Natural killer cell treated with Interleukin-12 subunit alpha and Interleukin-12 subunit beta and Interleukin-15 and Interleukin-18, amount 100 ng/mL, for 72 hours (primary cell): ENCODE results near the gene PRDM10. TPM values are rescaled to one million over a fixed set of nuclear protein-coding genes. Genes with fewer than 3 reads are reported as not detected.

ENCODE experiments used
- ATAC-seq, 2 donors: fragments of 150-1000 bp; cut with Tn5 transposase in 1 of 2; sonication (Bioruptor Pico), chemical (Tn5 transposase) in 1 of 2; 2 replicates each; pipeline ENCODE4 v1.10.0; 2021
- DNase-seq: peaks from one replicate; pipeline ENCODE4 v3.0.0; 2022; ENCODE audit warnings: low spot score
- H3K27ac Mint-ChIP-seq, 2 donors: 1 replicate in 1 of 2; 2 replicates in 1 of 2; pipeline ENCODE4 v1.8.0; 2022; ENCODE audit warnings: mixed read lengths in 2 of 2, mild to moderate bottlenecking in 1 of 2, moderate library complexity in 1 of 2
- H3K27me3 Mint-ChIP-seq, 2 donors: 1 replicate in 1 of 2; 2 replicates in 1 of 2; pipeline ENCODE4 v1.8.0; 2022; ENCODE audit warnings: mixed read lengths in 2 of 2
- H3K36me3 Mint-ChIP-seq: one replicate; pipeline ENCODE4 v1.8.0; 2022; ENCODE audit warnings: mixed read lengths
- H3K4me1 Mint-ChIP-seq, 2 donors: 1 replicate in 1 of 2; 2 replicates in 1 of 2; pipeline ENCODE4 v1.8.0; 2022; ENCODE audit warnings: low read depth in 2 of 2, mixed read lengths in 2 of 2, mild to moderate bottlenecking in 1 of 2
- H3K4me3 Mint-ChIP-seq: one replicate; pipeline ENCODE4 v1.8.0; 2022; ENCODE audit warnings: mixed read lengths
- H3K9me3 Mint-ChIP-seq: 2 replicates; pipeline ENCODE4 v1.8.0; 2022; ENCODE audit warnings: mixed read lengths
- total RNA-seq, 2 donors: library from RNA; stranded (reverse); gene quantifications; one replicate each; pipeline ENCODE4 v1.2.3, GENCODE V29; 2022

The PRDM10 gene
- total RNA-seq, 2 donors from 2014 or later, result 14.6 to 18.7 TPM

- DNase-seq, result no peak
- no peak overlapping the region for H3K4me3 Mint-ChIP-seq
- H3K27me3 Mint-ChIP-seq, result no peaks in the 10 kb centered on the region
- ATAC-seq, result no peak
- peaks cover 8% of the 10 kb centered on the region for H3K36me3 Mint-ChIP-seq
- H3K9me3 Mint-ChIP-seq, result no peaks in the 10 kb centered on the region
- no peak overlapping the region for H3K27ac Mint-ChIP-seq
- peaks cover 0 to 2% of the 10 kb centered on the region in 2 donors for H3K4me1 Mint-ChIP-seq
Observed at GRCh38 chr11:129943036-129943435, 59.6 kb downstream of the PRDM10 start.

- Mint-ChIP-seq H3K4me3 (no peak overlapping the region), H3K9me3 (no peaks in the 10 kb centered on the region), H3K36me3 (peaks cover 10% of the 10 kb centered on the region), H3K4me1 (peaks cover 0 to 2% of the 10 kb centered on the region in 2 donors), H3K27me3 (no peaks in the 10 kb centered on the region), H3K27ac (no peak overlapping the region)
- DNase-seq (no peak), ATAC-seq (no peak)
Observed at GRCh38 chr11:129939510-129939909, 63.1 kb downstream of the PRDM10 start.

- ATAC-seq (no peak), DNase-seq (no peak)
- Mint-ChIP-seq H3K4me1 (peaks cover 0 to 2% of the 10 kb centered on the region in 2 donors), H3K27ac (no peak overlapping the region), H3K36me3 (peaks cover 16% of the 10 kb centered on the region), H3K9me3 (no peaks in the 10 kb centered on the region), H3K27me3 (no peaks in the 10 kb centered on the region), H3K4me3 (no peak overlapping the region)
Observed at GRCh38 chr11:129938764-129939163, 63.9 kb downstream of the PRDM10 start.

- DNase-seq (no peak), ATAC-seq (no peak)
- no peaks in the 10 kb centered on the region for H3K9me3 Mint-ChIP-seq
- peaks cover 16% of the 10 kb centered on the region for H3K36me3 Mint-ChIP-seq
- H3K4me1 Mint-ChIP-seq, result peaks cover 0 to 2% of the 10 kb centered on the region in 2 donors
- no peak overlapping the region for H3K4me3 Mint-ChIP-seq
- no peak overlapping the region for H3K27ac Mint-ChIP-seq
- H3K27me3 Mint-ChIP-seq, result no peaks in the 10 kb centered on the region
Observed at GRCh38 chr11:129937592-129938238, 64.9 kb downstream of the PRDM10 start.

- DNase-seq, result no peak
Observed at GRCh38 chr11:129935723-129936122, 66.9 kb downstream of the PRDM10 start.

DNA sequence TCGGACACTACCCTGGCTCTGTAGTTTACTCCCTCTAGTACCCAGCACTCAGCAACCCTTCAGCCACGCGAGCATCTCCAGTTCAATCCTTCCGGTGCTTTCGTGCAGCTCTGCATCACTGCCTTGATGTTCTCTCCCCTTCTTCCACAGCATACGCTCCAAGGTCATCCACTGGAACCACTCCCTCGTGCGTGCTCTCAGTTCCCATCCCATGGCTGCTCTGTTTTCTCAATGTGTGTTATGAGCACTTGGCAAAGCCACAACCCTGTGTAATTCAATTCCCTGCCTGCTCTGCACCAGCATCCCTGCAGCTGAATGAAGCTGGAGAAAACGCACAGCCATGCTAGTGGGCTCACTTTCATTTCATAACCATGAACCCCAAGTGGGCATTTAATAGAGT is 68.7 kb downstream of the PRDM10 start:
- no peak overlapping the region for H3K27ac Mint-ChIP-seq
- ATAC-seq, result no peak

More at GRCh38 chr11:129935723-129936122, 66.9 kb downstream of the PRDM10 start:
- Mint-ChIP-seq H3K4me1 (peaks cover 0 to 2% of the 10 kb centered on the region in 2 donors), H3K36me3 (peaks cover 13% of the 10 kb centered on the region), H3K9me3 (no peaks in the 10 kb centered on the region), H3K27me3 (no peaks in the 10 kb centered on the region), H3K27ac (no peak overlapping the region), H3K4me3 (no peak overlapping the region)
- no peak for ATAC-seq

DNA sequence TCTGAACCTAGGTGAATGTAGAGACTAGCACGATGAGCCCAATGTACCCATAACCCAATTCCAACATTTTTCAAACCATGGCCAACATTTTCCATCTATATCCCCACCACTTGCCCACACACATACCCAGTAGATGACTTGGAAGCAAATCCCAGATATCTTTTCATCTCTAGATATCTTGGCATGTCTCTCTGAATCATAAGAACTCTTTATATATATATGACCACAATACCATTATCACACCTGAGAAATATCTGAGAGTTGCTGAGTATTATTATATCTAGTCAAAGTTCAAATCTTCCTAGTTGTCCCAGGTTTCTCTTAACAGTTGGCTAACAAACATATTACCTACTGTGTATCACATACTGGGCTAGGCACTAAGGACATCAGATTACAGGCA is 69.4 kb downstream of the PRDM10 start:
- Mint-ChIP-seq H3K27ac (no peak overlapping the region), H3K9me3 (no peaks in the 10 kb centered on the region), H3K27me3 (no peaks in the 10 kb centered on the region), H3K4me3 (no peak overlapping the region), H3K4me1 (no peaks in the 10 kb centered on the region), H3K36me3 (peaks cover 16% of the 10 kb centered on the region)
- DNase-seq (no peak), ATAC-seq (no peak)

More for the DNA sequence above, 68.7 kb downstream of the PRDM10 start:
- DNase-seq, result no peak
- peaks cover 0 to 2% of the 10 kb centered on the region in 2 donors for H3K4me1 Mint-ChIP-seq
- H3K36me3 Mint-ChIP-seq, result peaks cover 15% of the 10 kb centered on the region
- no peaks in the 10 kb centered on the region for H3K27me3 Mint-ChIP-seq
- H3K9me3 Mint-ChIP-seq, result no peaks in the 10 kb centered on the region
- H3K4me3 Mint-ChIP-seq, result no peak overlapping the region

- DNase-seq (no peak), ATAC-seq (no peak)
- Mint-ChIP-seq H3K36me3 (peaks cover 15% of the 10 kb centered on the region), H3K4me1 (no peaks in the 10 kb centered on the region), H3K27ac (no peak overlapping the region), H3K4me3 (no peak overlapping the region), H3K27me3 (no peaks in the 10 kb centered on the region), H3K9me3 (no peaks in the 10 kb centered on the region)
Observed at GRCh38 chr11:129932381-129933067, 70.1 kb downstream of the PRDM10 start.

DNA sequence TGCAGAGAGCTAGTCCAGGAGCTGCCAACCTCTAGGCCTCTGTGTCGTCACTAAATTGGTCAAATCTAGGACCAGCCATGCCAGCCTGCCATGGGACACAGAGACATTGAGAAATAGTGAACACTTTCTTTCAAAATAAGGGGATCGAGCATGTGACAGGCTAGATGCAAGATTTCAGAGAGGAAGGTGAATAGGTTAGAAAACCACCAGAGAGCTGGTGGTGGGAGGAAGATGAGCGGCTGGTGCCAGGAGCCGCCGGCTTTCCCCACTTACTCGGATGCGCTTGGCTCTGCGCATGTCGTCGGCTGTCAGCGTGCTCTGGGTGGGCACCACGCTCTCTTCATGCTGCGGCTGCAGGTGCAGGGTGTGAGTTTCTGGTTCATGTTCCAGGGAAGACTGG is 71.9 kb downstream of the PRDM10 start:
- no peaks in the 10 kb centered on the region for H3K9me3 Mint-ChIP-seq
- H3K36me3 Mint-ChIP-seq, result peaks cover 15% of the 10 kb centered on the region
- H3K27ac Mint-ChIP-seq, result no peak overlapping the region
- DNase-seq (no peak), ATAC-seq (no peak)
- no peaks in the 10 kb centered on the region for H3K27me3 Mint-ChIP-seq
- H3K4me3 Mint-ChIP-seq, result no peak overlapping the region
- no peaks in the 10 kb centered on the region for H3K4me1 Mint-ChIP-seq

- H3K36me3 Mint-ChIP-seq, result peaks cover 15% of the 10 kb centered on the region
- no peak overlapping the region for H3K4me3 Mint-ChIP-seq
Observed at GRCh38 chr11:129930296-129930695, 72.3 kb downstream of the PRDM10 start.

DNA sequence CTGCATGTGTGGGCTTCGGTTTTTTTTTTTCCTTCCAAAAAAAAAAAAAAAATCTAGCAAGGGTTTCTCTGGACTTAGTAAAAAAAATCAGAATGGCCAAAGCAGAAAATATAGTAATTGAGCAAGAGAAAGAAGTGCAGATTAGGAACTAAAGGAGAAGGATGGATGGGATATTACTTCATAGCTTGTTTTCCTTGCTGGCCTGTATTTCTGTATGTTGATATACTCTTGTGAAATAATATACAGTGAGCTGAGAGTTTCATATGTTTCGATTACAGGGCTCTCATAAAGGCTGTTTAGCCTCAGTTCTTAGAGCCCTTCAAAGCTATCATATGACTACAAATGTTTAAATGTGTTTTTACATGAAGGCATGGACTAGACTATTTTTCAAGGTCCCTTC is 72.9 kb downstream of the PRDM10 start:
- ATAC-seq, result no peak

More at GRCh38 chr11:129930296-129930695, 72.3 kb downstream of the PRDM10 start:
- Mint-ChIP-seq H3K27ac (no peak overlapping the region), H3K4me1 (no peaks in the 10 kb centered on the region), H3K27me3 (no peaks in the 10 kb centered on the region), H3K9me3 (no peaks in the 10 kb centered on the region)
- no peak for DNase-seq
- no peak for ATAC-seq

DNA sequence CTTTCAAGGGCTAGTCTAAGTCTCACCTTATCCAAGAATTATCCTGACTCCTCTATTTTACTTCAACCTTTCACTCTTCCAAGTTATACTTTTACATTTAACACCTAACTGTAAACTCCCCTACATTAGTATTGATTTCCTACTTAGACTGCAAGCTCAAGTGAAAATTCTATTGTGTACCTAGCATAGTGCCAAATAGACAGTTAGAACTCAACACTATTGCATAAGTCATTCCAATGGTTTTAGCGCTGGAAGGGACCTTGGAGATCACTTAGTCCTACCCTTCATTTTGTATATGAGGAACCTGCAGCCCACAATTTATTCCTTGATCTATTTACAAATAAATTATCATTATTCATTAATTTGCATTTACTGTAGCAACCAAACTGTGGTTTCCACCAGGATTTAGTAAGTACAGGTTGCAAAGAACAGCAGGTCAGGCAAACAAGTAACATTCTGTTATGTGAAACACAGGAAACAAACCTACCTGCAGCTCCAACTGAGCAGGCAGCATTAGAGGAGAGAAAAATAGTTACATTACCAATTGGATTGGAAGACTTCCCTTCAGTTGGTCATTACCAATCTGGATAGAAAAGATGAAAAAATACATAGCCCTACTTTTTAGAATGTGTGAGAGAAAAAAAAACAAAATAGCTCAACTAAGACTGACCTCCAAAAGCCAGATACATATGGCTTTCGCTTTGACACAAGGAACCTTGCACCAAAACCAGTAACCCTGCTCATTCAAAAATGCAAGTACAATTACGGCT is 73.5 kb downstream of the PRDM10 start:
- H3K4me1 Mint-ChIP-seq, result no peaks in the 10 kb centered on the region
- no peaks in the 10 kb centered on the region for H3K9me3 Mint-ChIP-seq
- no peak for ATAC-seq
- H3K36me3 Mint-ChIP-seq, result peaks cover 9% of the 10 kb centered on the region
- no peak overlapping the region for H3K4me3 Mint-ChIP-seq
- H3K27ac Mint-ChIP-seq, result peak overlapping the region in 1 of 2 donors; percentile 34
- DNase-seq, result no peak
- H3K27me3 Mint-ChIP-seq, result no peaks in the 10 kb centered on the region

More for the DNA sequence above, 72.9 kb downstream of the PRDM10 start:
- Mint-ChIP-seq H3K4me1 (no peaks in the 10 kb centered on the region), H3K27ac (no peak overlapping the region), H3K4me3 (no peak overlapping the region), H3K27me3 (no peaks in the 10 kb centered on the region), H3K36me3 (peaks cover 15% of the 10 kb centered on the region), H3K9me3 (no peaks in the 10 kb centered on the region)
- no peak for DNase-seq

- H3K27ac Mint-ChIP-seq, result no peak overlapping the region
- no peaks in the 10 kb centered on the region for H3K27me3 Mint-ChIP-seq
- H3K36me3 Mint-ChIP-seq, result peaks cover 6% of the 10 kb centered on the region
- no peak for DNase-seq
- no peaks in the 10 kb centered on the region for H3K9me3 Mint-ChIP-seq
- no peak for ATAC-seq
- peaks cover 10 to 16% of the 10 kb centered on the region in 2 donors for H3K4me1 Mint-ChIP-seq
- H3K4me3 Mint-ChIP-seq, result no peak overlapping the region
Observed at GRCh38 chr11:129922674-129923073, 80.0 kb downstream of the PRDM10 start.

DNA sequence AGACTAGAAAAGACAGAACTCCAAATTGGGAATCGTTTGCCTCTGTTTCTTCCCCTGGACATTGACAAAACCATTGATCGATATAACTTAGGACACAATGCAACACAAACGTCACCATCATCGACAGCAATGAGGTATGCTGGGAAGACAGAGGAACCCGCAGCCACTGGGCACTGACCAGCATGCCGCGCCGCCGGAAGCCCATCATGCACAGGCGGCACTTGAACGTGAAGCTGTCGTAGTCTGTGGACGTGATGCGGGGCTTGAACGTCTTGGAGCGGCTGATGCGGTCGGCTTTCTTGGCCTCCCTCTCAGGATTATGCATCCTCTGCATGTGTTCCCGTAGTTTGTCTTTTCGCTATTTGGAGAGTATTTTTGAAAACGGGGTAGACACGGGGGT is 84.3 kb downstream of the PRDM10 start:
- no peaks in the 10 kb centered on the region for H3K9me3 Mint-ChIP-seq
- H3K36me3 Mint-ChIP-seq, result peaks cover 3% of the 10 kb centered on the region
- ATAC-seq, result no peak
- H3K27ac Mint-ChIP-seq, result no peak overlapping the region
- peaks cover 9 to 13% of the 10 kb centered on the region in 2 donors for H3K4me1 Mint-ChIP-seq
- H3K4me3 Mint-ChIP-seq, result no peak overlapping the region
- no peaks in the 10 kb centered on the region for H3K27me3 Mint-ChIP-seq
- DNase-seq, result no peak
